GM12865 (cell line): Measurements from ENCODE around the gene AHI1.
"Not testable (repeated sequence)": the region's sequence is repeated elsewhere in the genome, so short reads cannot be mapped to it uniquely, and the experiment has no call there.

Experiments
- DNase-seq: peaks from one replicate; pipeline ENCODE4 v3.0.0; 2010; ENCODE audit warnings: low read depth
- H3K4me3 ChIP-seq: 2 replicates; pipeline ENCODE4 v1.5.1; 2011; ENCODE audit warnings: mild to moderate bottlenecking, low read depth, low read length, control low read depth
- TF ChIP-seq, protein P1 (sequence below): IDR thresholded peaks from 2 replicates; pipeline ENCODE4 v1.5.1; 2011; ENCODE audit warnings: low read length, control low read depth, low read depth, inconsistent platforms; ENCODE audit not compliant: insufficient read depth; ENCODE audit errors: missing control alignments

The AHI1 gene

DNA sequence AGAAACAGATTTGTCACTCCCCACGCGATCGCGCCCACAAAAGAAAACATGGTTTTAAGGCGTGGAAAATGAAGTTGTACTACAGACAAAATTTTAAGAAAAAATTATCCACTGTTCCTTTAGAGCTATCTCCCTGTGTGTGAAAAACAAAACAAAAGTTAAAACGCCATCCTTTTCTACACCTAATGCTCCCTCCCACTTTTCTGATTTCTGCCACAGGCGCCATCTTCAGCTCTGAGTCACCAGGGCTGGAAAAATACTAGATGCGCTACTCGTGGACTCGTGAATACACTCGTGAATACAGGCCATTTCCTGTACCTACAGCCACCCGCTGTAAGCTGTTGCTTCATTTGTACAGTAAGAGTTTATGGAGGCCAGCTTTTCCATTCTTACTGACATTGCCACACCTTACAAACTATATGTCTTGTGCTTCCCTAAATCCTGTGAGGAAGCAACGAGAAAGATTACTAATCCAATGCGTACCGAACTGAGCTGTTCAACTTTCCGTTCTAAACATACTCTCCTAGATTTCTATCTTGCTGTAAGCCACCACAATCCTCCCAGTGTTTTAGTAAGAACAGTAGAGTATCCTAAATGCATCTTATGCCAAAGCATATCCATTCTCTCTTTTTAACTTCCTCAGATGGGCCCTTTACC, 773 bp upstream of the AHI1 start:
- H3K4me3 ChIP-seq: peak overlapping the region; percentile 98
- peak; percentile 71 for DNase-seq
- TF ChIP-seq, protein P1, sequence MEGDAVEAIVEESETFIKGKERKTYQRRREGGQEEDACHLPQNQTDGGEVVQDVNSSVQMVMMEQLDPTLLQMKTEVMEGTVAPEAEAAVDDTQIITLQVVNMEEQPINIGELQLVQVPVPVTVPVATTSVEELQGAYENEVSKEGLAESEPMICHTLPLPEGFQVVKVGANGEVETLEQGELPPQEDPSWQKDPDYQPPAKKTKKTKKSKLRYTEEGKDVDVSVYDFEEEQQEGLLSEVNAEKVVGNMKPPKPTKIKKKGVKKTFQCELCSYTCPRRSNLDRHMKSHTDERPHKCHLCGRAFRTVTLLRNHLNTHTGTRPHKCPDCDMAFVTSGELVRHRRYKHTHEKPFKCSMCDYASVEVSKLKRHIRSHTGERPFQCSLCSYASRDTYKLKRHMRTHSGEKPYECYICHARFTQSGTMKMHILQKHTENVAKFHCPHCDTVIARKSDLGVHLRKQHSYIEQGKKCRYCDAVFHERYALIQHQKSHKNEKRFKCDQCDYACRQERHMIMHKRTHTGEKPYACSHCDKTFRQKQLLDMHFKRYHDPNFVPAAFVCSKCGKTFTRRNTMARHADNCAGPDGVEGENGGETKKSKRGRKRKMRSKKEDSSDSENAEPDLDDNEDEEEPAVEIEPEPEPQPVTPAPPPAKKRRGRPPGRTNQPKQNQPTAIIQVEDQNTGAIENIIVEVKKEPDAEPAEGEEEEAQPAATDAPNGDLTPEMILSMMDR: no peak

DNA sequence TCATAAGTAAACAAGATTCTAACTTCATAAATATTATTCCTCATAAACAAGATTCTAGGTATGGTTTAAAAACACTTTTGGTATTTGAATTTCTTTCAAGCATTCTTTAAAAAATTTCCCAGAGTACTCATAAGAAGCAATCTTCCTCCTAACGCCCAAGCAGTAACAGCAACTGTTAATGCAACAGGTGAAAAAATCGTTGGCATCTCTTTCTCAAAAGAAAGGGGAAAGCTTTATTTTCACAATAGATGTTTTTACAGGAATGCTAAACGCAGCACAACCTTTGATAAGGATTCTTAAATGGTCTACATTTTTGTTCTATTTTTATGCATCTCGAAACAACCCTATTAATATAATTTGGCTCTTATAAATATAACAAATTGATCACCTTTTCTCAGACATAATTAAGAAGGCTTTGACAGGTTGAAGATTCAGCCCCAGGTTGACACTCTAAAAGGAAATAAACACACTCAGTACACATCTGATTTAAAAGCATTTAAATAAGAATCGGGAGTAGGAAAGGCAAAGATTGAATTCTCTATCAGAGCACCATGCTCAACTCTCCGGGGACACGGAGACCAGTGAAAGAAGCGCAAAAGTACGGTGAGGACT, 634 bp downstream of the AHI1 start:
- H3K4me3 ChIP-seq: peak overlapping the region; percentile 98
- TF ChIP-seq, protein P1: no peak
- no peak for DNase-seq

DNA sequence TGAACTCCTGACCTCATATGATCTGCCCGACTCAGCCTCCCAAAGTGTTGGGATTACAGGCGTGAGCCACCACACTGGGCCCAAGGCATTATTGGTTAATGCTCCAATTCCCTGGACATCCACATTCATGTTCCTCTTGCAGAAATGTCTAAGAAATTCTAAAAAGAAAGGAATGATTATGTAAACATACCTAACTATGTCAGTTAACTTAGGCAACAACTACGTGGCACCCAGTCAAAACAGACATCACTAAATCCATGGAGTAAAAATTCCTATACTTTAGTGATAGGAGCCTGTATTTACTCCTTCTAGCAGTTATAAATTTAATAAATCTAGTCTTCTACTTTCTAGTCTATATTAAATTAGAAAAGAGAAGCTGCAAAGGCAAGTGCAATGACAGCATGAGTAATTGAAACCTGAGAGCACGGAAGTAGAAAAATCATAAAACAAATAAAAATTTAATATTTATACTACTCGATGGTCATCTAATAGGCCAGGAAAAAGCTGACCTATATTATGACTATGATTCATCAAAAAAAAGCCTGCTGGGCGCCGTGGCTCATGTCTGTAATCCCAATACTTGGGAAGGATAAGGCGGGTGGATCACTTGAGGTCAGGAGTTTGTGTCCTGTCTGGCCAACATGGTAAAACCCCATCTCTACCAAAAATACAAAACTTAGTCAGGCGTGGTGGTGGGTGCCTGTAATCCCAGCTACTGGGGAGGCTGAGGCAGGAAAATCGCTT, 4.2 kb downstream of the AHI1 start:
- no peak for DNase-seq
- TF ChIP-seq, protein P1: no peak
- no peak overlapping the region for H3K4me3 ChIP-seq

DNA sequence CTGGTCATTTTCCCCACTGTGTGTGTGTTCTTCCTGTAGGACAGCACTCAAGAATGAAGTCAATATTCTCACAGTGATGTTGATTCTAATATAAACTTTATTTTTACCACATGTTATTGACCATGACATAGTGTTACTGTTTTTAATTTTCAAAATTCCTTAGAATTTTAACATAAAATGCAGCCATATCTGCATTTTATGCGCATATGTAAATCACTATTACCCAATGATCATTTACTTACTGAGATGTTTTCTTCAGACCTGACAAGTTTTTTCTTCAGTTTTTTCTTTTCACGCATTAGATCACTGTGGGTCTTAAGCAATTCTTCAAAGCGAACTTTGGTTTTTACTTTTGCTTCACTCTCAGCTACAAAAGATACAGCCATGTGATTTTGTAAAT, 7.2 kb downstream of the AHI1 start:
- TF ChIP-seq, protein P1: no peak
- no peak for DNase-seq
- H3K4me3 ChIP-seq: no peak overlapping the region

DNA sequence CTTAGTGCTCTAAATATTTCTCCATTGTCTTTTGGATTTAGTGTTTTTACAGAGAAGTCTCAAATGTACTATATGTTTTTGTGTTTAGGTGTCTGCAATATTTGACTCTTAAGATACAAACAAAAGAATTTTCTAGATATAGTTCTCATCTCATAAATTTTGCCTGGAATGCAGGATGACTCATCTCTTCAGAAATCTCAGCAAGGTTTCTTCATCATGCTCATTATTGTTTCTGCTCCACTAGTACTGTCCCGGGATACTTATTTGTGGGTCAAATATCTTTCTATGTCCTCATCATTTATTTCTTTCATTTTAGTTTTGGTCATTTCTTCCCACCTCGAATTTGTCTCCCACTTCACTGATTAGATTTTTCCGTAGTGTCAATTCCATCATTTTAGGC, 9.5 kb downstream of the AHI1 start:
- no peak overlapping the region for H3K4me3 ChIP-seq
- TF ChIP-seq, protein P1: no peak
- DNase-seq: no peak

DNA sequence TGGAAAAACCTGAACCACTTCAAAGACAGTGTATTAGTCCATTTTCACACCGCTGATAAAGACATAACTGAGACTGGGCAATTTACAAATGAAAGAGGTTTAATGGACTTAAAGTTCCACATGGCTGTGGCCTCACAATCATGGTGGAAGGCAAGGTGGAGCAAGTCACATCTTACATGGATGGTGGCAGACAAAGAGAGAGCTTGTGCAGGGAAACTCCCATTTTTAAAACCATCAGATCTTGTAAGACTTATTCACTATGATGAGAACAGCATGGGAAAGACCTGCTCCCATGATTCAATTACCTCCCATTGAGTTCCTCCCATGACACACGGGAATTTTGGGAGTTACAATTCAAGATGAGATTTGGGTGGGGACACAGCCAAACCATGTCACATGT, 13.6 kb downstream of the AHI1 start:
- not testable (repeated sequence) for DNase-seq, H3K4me3 ChIP-seq

DNA sequence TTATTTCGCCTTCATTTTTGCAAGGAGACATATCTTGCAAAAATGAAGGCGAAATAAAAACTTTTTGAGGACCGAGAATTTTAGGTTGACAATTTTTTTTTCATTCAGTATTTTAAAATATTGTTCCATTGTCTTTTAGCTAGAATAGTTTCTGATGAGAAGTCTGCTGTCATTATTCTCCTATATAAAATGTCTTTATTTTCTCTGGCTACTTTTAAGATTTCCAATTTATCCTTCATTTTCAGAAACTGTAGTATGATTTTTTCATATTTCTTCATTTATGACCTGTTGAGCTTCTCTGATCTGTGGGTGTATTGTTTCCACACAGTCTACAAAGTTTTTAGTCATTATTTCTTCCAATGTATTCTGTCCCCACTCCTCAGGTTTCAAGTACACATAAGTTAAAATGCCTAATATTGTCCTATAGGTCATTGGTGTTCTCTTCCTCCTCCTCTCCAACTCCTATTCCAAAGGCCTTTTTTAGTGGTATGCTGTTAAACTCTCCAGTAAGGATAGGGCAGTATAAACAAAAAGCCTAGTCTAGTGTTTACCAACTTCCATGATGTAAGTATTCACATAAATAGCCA, 15.7 kb downstream of the AHI1 start:
- no peak overlapping the region for H3K4me3 ChIP-seq
- DNase-seq: no peak
- TF ChIP-seq, protein P1: no peak
